GM19099 (cell line): ENCODE measurements around the gene MYO5C.

Experiments used
- POLR2A ChIP-seq: IDR thresholded peaks from 3 replicates; pipeline ENCODE4 v1.6.1; 2011; ENCODE audit warnings: low read depth; ENCODE audit not compliant: insufficient read length; ENCODE audit errors: extremely low read depth

MYO5C gene

DNA sequence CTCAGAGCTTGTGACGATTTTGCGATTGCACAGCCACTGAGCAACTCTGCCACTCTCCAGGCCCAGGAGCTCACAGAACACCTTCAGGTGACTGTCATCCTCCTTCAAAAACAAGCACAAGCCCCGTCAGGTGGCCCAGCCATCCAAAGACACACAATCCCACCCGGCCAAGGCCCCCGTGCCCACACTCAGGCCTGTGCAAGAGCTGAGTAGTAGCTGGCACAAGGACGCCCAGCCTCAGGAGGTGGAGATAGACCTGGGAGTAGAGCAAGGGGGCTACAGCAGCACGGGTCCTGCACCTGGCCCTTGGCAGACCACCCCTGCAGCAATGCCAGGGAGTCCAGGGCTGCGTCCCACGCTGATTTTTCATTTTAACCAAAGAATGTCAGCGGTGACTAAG is 34.6 kb downstream of the MYO5C start:
- no peak for TF ChIP-seq POLR2A

DNA sequence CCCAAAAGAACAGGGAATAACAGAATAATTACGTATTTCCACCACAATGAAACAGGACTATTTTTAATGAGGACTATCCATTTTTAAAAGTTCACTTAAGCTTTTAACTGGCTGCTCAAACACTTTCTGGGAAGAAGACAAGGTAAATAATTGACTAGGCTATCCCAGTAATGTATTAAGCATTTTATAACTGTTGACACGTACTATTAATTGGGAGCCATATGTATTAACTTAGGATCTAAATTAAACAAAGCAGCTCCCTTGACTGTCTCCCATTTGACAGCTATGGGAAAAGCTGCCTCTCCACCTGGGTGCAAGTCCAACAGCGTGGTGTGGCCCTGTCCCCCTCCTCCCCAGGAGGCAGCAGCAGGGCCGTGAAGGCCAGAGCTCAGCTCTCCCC is 36.1 kb downstream of the MYO5C start:
- no peak for TF ChIP-seq POLR2A

- TF ChIP-seq POLR2A, result no peak
These were observed 37.1 kb downstream of the MYO5C start for GRCh38 chr15:52258461-52258860.

DNA sequence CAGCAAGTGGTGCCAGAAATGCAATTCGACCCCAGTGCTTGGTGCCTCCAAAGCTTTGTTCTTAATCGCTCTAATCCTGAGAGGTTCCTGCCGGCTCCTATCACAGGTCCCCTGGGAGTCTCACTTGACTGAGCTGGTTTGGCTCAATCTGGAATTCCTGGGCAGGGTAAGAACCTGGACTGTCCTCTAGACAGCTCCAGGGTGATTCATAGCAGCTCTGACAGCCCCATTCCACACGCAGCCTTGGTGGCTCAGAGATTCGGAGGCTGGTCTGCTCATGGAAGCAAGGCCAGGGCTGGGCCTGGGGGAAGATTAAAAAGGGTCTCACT is 37.9 kb downstream of the MYO5C start:
- no peak for TF ChIP-seq POLR2A

DNA sequence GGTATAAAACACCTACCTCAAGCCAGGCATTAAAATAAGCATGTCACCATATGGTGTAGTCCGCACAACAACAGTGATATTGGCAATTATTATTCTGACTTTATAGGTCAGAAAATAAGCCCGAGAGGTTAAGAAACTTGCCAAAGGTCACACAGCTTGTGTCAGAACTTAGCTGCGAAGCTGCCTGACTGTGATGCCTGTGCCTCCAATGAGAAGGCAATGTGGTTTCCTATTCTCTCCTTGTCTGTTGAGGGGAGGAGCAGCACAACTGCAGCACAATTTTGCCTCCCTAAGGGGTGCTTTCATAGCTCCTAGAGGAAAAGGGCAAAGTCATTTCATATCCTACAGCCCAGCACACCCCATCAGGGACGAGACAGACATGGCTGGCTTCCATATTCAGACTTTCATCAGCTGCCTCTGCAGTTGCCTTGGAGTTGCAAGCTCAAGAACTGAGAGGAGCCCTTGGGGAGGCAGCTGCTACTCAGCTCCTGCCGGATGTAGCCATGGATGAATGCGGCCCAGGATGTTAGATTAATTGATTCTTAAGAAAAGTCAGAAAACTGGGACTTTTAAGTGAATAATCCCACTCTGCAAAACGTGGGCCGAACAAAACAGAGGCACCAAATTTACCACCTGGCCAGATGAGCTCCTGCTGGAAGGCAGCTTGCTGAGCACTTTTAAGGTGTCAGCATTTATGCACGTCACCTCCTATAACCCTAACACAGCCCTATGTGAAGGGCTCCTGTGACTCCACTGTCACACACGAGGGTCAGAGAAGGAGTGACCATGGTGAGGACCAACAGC is 38.5 kb downstream of the MYO5C start:
- TF ChIP-seq POLR2A, result no peak

GRCh38 chr15:52256366-52256765 is 39.2 kb downstream of the MYO5C start:
- no peak for TF ChIP-seq POLR2A

GRCh38 chr15:52255935-52256334 is 39.7 kb downstream of the MYO5C start:
- TF ChIP-seq POLR2A, result no peak

DNA sequence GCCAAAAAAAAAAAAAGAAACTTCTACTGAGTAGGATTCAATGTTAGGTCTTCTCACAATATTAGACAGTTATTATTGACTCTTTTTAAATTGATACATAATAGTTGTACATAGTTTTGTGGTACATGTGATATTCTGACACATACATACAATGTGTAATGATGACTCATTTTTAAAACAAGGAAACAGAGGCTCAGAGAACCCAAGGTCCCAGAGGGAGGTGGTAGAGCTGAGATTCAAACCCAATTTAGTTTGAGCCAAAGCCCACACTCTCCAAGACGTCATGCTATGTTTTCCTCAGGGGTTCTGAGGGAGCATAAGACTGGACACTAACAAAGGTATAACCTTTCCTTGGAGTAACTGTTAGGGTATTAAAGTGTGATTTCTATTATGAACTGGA is 40.6 kb downstream of the MYO5C start:
- no peak for TF ChIP-seq POLR2A

- TF ChIP-seq POLR2A, result no peak
These were observed 41.2 kb downstream of the MYO5C start for GRCh38 chr15:52254391-52254790.

- no peak for TF ChIP-seq POLR2A
These were observed 42.8 kb downstream of the MYO5C start for GRCh38 chr15:52252781-52253180.

DNA sequence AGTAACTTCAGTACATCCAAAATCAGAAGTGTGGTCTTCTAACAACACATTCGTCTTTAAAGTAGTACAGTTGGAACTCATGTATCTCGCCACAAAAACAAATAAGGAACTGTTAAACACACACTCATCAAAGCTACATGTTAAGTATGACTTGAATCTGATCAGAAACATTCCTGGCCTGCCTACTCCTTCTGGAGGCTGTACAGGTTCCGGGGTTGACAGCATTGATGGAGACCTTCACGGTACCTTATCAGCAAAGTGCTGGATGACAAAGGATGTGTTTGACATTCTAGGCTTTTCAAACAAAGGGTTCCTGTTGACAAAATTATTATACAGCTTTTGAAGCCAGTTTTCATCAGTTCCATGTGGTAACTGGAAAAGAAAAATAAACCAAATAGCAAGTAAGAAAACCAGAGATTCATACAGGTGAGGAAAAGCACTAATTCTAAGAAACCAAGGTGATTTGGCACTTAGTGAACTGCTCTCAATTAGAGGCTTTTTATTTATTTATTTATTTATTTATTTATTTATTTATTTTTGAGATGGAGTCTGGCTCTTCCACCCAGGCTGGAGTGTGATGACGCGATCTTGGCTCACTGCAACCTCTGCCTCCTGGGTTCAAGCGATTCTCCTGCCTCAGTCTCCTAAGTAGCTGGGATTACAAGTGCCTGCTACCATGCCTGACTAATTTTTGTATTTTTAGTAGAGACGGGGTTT is 44.3 kb downstream of the MYO5C start:
- TF ChIP-seq POLR2A, result no peak

- TF ChIP-seq POLR2A, result no peak
These were observed 48.1 kb downstream of the MYO5C start for GRCh38 chr15:52247461-52247860.

DNA sequence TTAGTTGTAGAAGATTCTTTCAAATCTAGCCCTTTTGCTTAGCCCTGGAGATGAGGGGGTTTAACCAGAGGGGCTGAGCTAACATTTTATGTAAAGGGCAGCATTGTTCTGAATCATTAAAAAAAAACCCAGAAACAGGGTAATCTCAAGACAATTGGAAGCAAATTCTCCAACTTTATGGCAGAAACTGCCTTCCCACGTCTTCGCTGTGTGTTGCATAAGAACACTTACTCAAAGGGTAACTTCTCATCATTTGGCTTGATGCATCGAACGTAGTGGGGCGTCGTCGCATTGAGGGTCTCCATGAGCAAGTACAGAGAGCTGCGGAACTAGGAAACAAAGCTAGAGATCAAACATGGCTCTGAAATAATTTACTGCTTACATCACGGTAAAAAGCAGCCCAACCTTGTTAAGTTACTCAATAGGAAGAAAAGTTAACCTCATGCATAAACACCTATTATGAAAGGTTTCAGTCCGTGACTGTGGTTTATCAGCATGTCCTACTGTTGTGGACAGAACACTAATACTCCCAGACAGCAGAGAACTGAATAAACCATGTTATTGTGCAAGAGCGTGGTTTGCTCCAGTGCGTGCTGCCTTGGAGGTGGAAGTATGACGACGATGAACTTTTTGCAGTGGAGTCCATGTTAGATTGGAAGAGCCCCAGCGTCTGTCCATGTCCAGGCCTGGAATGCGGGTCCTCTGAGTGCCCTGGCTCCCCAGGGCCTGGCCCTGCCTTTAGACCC is 48.7 kb downstream of the MYO5C start:
- no peak for TF ChIP-seq POLR2A

DNA sequence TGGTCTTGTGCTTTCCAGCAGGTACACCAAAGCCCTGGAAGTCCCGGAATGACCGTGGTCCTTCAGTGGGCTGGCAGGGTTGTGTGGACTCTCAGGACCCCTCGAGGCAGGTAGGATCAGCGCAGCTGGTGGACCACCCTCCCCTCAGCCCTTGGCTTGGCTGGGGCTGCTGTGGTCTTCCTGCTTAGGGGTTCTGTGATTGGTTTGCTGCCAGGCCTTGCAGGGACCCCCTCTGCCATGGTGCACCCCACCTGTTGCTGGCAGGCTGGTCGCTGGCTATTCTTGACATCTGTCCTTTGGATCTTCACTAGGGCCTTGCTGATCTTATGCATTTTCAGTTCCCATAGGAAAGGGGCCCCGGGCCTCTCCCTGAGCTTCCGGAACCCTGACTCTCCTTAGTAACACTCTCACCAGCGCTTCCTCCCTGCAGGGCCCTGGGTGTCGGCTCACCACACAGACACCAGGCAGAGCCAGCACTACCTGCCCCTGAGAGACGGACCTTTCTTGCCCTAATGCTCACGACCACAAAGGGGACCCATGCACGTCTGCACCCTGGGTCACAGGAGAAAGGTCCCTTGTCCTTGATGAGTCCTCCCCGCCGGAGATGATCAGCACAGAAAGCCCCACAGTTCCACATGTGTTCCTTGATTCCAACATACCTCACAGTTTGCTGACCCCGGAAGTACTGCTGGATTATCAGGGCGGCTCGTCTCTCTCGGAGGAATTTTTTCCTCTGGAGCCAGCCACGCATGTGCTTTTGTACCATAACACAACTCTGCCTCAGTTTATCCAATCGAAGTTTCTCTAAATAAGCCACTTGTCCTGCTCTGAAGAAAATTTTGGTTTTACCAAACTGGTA is 51.7 kb downstream of the MYO5C start:
- TF ChIP-seq POLR2A, result no peak

DNA sequence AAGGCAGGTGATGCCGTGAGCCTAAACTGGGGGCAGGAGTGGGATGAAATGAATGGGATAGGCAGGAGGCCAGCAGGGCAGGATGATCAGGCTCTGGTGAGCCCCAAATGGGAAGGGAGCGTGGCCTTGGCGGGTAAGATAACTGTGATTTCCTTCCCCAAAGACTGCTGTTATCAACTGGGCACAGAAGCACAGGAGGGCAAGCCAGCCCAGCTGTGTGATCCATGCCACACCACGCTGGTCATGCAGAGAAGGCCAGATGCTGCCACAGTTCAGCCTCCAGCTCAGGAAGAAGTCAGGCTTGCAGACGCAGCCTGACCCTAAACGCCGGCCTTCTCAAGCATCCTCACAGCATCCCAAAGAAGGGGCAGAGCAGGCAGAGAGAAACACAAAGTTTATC is 52.3 kb downstream of the MYO5C start:
- TF ChIP-seq POLR2A, result no peak
